ENCODE measurements around the gene BOK. TPM values are rescaled to one million over a fixed set of nuclear protein-coding genes. Genes with fewer than 3 reads are reported as not detected.
"Not testable (repeated sequence)": the region's sequence is repeated elsewhere in the genome, so short reads cannot be mapped to it uniquely, and the experiment has no call there.

Gene BOK
- total RNA-seq, 4 donors from 2014 or later, result 0.92 to 4.7 (median 2.3) TPM

DNA sequence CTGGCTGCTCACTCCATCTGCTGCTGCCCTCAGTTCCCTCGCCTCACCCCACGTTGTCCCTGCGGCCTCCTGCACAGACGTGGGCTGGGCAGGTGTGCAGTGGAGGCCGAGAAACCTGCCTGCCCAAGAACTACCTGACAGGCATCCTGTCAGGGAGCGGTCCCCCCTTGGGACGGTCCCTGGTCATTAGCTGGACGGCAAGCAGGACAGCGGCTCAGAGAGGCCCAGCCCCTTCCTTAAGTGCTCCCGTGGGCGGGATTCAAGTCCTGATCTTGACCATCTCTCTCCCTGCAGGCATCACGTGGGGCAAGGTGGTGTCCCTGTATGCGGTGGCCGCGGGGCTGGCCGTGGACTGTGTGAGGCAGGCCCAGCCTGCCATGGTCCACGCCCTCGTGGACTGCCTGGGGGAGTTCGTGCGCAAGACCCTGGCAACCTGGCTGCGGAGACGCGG lies 11.3 kb downstream of the BOK start:
- no peaks in the 10 kb centered on the region for H3K27me3 ChIP-seq
- no peak for ATAC-seq
- H3K27ac ChIP-seq, result no peak overlapping the region
- TF ChIP-seq, protein P1, sequence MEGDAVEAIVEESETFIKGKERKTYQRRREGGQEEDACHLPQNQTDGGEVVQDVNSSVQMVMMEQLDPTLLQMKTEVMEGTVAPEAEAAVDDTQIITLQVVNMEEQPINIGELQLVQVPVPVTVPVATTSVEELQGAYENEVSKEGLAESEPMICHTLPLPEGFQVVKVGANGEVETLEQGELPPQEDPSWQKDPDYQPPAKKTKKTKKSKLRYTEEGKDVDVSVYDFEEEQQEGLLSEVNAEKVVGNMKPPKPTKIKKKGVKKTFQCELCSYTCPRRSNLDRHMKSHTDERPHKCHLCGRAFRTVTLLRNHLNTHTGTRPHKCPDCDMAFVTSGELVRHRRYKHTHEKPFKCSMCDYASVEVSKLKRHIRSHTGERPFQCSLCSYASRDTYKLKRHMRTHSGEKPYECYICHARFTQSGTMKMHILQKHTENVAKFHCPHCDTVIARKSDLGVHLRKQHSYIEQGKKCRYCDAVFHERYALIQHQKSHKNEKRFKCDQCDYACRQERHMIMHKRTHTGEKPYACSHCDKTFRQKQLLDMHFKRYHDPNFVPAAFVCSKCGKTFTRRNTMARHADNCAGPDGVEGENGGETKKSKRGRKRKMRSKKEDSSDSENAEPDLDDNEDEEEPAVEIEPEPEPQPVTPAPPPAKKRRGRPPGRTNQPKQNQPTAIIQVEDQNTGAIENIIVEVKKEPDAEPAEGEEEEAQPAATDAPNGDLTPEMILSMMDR (IDR thresholded peaks at IDR 0.05 in 4 of 5, conservative IDR thresholded peaks at IDR 0.05 in 1 of 5), result no peak
- no peak for TF ChIP-seq POLR2A (IDR thresholded peaks at IDR 0.05)
- H3K4me1 ChIP-seq, result no peaks in the 10 kb centered on the region
- H3K36me3 ChIP-seq, result peaks cover 0 to 8% of the 10 kb centered on the region in 2 donors
- H3K4me3 ChIP-seq, result no peak overlapping the region
- no peaks in the 10 kb centered on the region for H3K9me3 ChIP-seq
- in situ Hi-C loops (cut with MboI; ENCODE audit: low sequenced_read_pairs in 4 of 4), result no loop called here
- no peak for DNase-seq
- intact Hi-C loops (cut with DNase I; ENCODE audit: low total_unique reads), result no loop called here

DNA sequence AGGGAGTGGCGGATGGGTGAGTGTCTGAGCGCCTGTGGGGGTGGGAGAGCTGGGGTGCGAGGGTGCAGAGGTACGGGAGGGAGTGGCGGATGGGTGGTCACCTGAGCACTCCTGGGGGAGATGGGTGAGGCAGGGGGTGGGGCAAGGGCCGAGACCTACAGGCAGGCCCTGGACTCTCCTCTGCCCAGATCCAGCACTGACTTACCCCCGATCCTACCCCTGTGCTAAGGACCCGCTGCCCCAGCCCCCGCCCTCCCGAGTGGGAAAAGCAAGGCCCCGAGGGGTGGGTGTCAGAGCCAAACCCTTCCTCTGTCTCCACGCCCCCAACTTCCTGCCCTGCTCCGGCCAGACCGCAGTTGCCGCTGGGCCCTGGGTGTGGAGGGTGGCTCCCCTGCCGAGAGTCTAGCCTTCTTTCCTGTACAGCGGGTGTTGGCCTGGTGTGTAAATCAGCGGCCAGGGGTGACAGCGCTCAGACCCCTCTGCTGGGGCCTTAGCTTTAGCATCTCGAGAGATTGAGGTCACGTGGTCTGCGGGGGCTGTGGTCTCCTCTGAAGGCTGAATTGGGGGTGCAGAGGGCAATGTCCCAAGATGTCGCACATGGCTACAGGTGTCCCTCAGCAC lies 12.5 kb downstream of the BOK start:
- TF ChIP-seq POLR2A (IDR thresholded peaks at IDR 0.05), result no peak
- TF ChIP-seq, protein P1 (IDR thresholded peaks at IDR 0.05 in 4 of 5, conservative IDR thresholded peaks at IDR 0.05 in 1 of 5), result no peak

DNA sequence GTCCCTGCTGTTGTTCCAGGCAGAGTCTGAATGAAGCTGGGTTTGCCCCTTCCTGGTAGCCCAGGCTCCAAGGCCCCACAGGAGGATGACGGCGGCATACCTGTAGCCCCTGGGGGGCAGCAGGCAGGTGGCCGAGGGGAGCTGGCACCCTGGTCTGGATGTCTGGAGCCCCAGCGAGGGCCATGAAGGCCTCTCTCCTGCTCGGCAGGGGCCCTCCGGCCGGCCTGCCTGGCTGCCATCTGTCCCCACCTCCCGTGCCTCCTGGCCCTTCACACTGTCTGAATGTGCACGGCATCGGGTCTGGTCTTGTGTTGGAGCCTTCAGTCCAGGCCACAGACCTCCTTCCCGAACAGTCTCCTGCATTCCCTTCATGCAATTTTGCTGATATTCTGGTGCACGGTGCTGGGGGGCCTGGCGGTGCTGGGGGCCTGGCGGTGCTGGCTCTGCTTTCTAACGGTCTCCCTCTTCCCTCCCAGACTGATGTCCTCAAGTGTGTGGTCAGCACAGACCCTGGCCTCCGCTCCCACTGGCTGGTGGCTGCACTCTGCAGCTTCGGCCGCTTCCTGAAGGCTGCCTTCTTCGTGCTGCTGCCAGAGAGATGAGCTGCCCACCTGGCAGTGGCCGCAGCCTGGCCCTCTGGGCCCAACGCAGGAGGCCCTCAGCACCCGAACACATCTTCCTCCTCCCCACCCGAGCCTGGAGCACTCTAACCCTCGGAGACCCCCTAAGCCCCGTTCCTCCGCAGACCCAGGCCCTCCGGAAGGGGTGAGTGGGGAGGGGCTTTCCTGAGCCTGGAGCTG lies 13.5 kb downstream of the BOK start:
- ATAC-seq (no peak), DNase-seq (no peak)
- TF ChIP-seq, protein P1 (IDR thresholded peaks at IDR 0.05 in 4 of 5, conservative IDR thresholded peaks at IDR 0.05 in 1 of 5), result no peak
- no peak for TF ChIP-seq POLR2A (IDR thresholded peaks at IDR 0.05)
- Histone ChIP-seq H3K4me1 (no peaks in the 10 kb centered on the region), H3K36me3 (peaks cover 0 to 8% of the 10 kb centered on the region in 2 donors), H3K27ac (no peak overlapping the region), H3K4me3 (no peak overlapping the region), H3K9me3 (no peaks in the 10 kb centered on the region), H3K27me3 (no peaks in the 10 kb centered on the region)
- in situ Hi-C loops (cut with MboI; ENCODE audit: low sequenced_read_pairs in 4 of 4), result no loop called here
- intact Hi-C loops (cut with DNase I; ENCODE audit: low total_unique reads), result no loop called here

More for the DNA sequence above, 12.5 kb downstream of the BOK start:
- Histone ChIP-seq H3K36me3 (peaks cover 0 to 8% of the 10 kb centered on the region in 2 donors), H3K27ac (no peak overlapping the region), H3K4me3 (no peak overlapping the region), H3K4me1 (no peaks in the 10 kb centered on the region), H3K9me3 (no peaks in the 10 kb centered on the region), H3K27me3 (no peaks in the 10 kb centered on the region)
- intact Hi-C loops (cut with DNase I; ENCODE audit: low total_unique reads), result no loop called here
- DNase-seq (no peak), ATAC-seq (no peak)
- in situ Hi-C loops (cut with MboI; ENCODE audit: low sequenced_read_pairs in 4 of 4), result no loop called here

DNA sequence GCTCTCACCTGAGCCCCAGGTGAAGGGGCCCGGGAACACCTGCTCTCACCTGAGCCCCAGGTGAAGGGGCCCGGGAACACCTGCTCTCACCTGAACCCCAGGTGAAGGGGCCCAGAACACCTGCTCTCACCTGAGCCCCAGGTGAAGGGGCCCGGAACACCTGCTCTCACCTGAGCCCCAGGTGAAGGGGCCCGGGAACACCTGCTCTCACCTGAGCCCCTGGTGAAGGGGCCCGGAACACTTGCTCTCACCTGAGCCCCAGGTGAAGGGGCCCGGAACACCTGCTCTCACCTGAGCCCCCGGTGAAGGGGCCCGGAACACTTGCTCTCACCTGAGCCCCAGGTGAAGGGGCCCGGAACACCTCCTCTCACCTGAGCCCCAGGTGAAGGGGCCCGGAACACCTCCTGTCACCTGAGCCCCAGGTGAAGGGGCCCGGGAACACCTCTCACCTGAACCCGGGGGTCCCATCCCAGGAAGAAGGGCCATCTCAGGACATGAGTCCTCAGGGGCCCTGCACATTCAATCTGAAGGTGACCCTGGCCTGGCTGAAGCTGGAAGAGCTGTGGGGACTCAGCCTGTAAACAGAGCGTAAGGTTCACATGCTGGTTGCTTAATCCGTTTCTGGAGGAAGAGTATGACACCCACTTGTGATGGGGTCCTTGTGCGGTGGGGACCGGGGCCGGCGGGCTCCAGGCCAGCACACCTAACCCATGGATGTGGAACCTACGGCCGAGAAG lies 14.5 kb downstream of the BOK start:
- intact Hi-C loops (cut with DNase I; ENCODE audit: low total_unique reads); H3K4me3 ChIP-seq; H3K27ac ChIP-seq; H3K27me3 ChIP-seq; H3K36me3 ChIP-seq; H3K9me3 ChIP-seq; in situ Hi-C loops (cut with MboI; ENCODE audit: low sequenced_read_pairs in 4 of 4); DNase-seq; ATAC-seq; H3K4me1 ChIP-seq: not testable (repeated sequence)

DNA sequence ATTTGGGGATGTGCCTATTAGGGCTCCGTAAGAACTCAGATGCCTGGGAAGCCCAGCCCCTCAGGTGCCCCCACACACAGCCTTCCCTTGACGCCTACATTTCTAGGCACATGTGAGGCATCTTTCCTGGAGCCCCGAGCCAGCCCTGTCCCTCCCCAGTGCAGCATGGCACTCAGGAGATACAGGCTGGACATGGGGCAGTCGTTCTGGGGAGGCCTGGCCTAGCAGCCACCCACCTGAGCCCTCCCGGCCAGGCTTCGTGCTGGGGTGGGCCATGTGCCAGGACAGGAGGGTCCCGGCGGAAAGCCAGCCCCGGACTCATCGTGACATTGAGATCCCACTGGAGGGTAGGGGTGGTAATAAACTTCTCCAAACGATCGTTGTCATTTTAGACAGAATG lies 15.2 kb downstream of the BOK start:
- no peaks in the 10 kb centered on the region for H3K4me1 ChIP-seq
- no peaks in the 10 kb centered on the region for H3K9me3 ChIP-seq
- no peaks in the 10 kb centered on the region for H3K27me3 ChIP-seq
- H3K27ac ChIP-seq, result no peak overlapping the region
- ATAC-seq (no peak), DNase-seq (no peak)
- intact Hi-C loops (cut with DNase I; ENCODE audit: low total_unique reads) (no loop called here), in situ Hi-C loops (cut with MboI; ENCODE audit: low sequenced_read_pairs in 4 of 4) (no loop called here)
- H3K36me3 ChIP-seq, result peaks cover 0 to 8% of the 10 kb centered on the region in 2 donors
- TF ChIP-seq, protein P1 (IDR thresholded peaks at IDR 0.05 in 4 of 5, conservative IDR thresholded peaks at IDR 0.05 in 1 of 5), result no peak
- no peak for TF ChIP-seq POLR2A (IDR thresholded peaks at IDR 0.05)
- no peak overlapping the region for H3K4me3 ChIP-seq
